LNCAP (cell line): ENCODE measurements around the gene CYTH4.

Source experiments
- TF ChIP-seq, protein P1 (sequence below): fragments of 450-650 bp; IDR thresholded peaks from 2 replicates; pipeline ENCODE4 v1.5.1; 2017; ENCODE audit warnings: mild to moderate bottlenecking

The CYTH4 gene

DNA sequence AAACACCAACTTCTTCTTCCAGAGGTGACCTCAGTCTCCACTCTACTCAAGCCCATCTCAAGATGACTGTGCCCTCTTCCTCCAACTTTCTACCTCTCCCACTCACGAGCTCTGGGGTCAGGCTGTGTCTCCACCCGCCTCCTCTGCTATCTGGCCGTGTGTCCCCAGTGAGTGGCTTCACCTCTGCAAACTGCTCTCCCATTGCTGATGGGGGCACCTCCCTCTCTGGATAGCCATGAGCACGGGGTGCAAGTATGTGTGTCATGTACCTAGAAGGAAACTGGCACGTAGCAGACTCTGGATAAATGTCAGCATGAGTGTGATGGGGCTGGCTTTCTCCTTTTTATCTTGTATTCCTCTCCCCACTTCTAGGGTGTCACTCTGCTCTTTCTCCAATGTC lies 20.0 kb upstream of the CYTH4 start:
- TF ChIP-seq, protein P1, sequence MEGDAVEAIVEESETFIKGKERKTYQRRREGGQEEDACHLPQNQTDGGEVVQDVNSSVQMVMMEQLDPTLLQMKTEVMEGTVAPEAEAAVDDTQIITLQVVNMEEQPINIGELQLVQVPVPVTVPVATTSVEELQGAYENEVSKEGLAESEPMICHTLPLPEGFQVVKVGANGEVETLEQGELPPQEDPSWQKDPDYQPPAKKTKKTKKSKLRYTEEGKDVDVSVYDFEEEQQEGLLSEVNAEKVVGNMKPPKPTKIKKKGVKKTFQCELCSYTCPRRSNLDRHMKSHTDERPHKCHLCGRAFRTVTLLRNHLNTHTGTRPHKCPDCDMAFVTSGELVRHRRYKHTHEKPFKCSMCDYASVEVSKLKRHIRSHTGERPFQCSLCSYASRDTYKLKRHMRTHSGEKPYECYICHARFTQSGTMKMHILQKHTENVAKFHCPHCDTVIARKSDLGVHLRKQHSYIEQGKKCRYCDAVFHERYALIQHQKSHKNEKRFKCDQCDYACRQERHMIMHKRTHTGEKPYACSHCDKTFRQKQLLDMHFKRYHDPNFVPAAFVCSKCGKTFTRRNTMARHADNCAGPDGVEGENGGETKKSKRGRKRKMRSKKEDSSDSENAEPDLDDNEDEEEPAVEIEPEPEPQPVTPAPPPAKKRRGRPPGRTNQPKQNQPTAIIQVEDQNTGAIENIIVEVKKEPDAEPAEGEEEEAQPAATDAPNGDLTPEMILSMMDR = no peak

- TF ChIP-seq, protein P1 = no peak
These were observed 18.1 kb upstream of the CYTH4 start for GRCh38 chr22:37263966-37264887.

DNA sequence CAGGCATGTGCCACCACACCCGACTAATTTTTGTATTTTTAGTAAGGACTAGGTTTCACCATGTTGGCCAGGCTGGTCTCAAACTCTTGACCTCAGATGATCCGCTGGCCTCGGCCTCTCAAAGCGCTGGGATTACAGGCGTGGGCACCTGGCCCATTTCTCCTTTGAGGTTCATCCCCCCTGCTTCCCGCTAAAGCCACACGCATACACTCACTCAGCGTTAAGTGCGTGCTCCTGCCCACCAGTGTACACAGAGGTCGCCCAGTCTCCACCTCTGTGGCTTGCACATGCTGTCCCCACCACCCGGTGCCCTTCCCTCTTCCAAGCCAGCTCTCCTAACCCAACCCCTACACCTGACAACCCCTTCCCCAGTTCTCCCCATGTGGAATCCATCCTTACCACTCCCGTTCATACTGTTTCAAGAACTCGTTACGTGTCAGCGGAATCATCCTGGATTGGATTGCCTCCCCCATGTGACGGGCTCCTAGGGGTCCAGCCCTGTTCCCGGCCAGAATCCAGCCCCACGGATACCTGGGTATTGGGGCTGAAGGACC lies 15.7 kb upstream of the CYTH4 start:
- TF ChIP-seq, protein P1 = no peak

DNA sequence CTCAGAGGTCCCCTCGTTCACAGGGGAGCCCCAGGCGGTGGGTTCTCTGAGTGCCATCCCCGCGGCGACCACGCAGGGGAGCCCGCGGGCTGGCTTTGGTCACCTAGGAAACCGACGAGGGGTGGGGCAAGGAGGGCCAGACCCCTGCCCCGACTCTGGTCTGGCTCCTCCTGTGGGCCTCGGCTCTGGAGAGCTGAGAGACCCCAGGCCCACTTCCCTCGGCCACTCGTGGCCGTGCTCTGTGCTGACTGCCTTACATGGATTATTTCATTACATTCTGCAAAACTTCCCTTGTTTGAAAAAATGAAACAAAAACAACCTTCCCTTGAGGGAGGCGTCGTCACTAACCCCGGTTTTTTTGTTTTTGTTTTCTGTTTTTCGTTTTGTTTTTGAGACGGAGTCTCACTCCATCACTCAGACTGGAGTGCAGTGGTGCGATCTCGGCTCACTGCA lies 15.1 kb upstream of the CYTH4 start:
- TF ChIP-seq, protein P1 = peak; percentile 89

GRCh38 chr22:37267661-37268413 lies 14.5 kb upstream of the CYTH4 start:
- TF ChIP-seq, protein P1 = no peak

DNA sequence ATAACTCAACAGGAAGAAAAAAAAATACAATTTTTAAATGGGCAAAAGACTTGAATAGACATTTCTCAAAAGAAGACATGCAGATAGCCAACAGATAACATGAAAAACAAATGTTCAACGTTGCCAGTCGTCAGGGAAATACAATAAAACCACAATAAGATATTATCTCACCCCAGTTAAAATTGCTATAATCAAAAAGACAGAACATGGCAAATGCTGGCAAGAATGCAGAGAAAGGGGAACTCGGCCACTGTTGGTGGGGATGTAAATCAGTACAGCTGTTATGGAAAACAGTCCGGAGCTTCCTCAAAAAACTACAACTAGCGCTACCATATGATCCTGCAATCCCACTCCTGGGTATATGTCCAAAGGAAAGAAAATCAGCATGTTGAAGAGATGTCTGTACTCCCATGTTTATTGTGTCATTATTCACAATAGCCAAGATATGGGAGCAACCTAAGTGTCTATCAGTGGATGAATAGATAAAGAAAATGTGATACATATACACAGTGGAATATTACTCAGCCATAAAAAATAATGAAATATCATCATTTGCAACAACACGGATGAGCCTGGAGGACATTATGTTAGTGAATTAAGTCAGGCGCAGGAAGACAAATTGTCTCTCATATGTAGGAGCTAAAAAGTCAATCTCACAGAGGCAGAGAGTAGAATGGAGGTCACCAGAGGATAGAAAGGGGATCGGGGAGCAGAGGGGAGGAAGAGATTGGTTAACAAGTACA lies 12.2 kb upstream of the CYTH4 start:
- TF ChIP-seq, protein P1 = no peak
